Measurements from ENCODE around the gene POLDIP3.

Gene POLDIP3

GRCh38 chr22:42615092-42615859, 593 bp upstream of the POLDIP3 start:
- H3K4me3 ChIP-seq (ENCODE audit: low read depth, low read length), result no peak overlapping the region
- TF ChIP-seq CTCF (IDR thresholded peaks at IDR 0.05; ENCODE audit: borderline replicate concordance, insufficient read depth, low read depth, low read length), result no peak

- peak overlapping the region; percentile 94 for H3K4me3 ChIP-seq (ENCODE audit: low read depth, low read length)
- no peak for TF ChIP-seq CTCF (IDR thresholded peaks at IDR 0.05; ENCODE audit: borderline replicate concordance, insufficient read depth, low read depth, low read length)
Measured at GRCh38 chr22:42613872-42614301, 796 bp downstream of the POLDIP3 start.

GRCh38 chr22:42612336-42612735, 2.3 kb downstream of the POLDIP3 start:
- TF ChIP-seq CTCF (IDR thresholded peaks at IDR 0.05; ENCODE audit: borderline replicate concordance, insufficient read depth, low read depth, low read length), result no peak
- H3K4me3 ChIP-seq (ENCODE audit: low read depth, low read length), result no peak overlapping the region

GRCh38 chr22:42611051-42611450, 3.6 kb downstream of the POLDIP3 start:
- TF ChIP-seq CTCF (IDR thresholded peaks at IDR 0.05; ENCODE audit: borderline replicate concordance, insufficient read depth, low read depth, low read length), result no peak

GRCh38 chr22:42610186-42610585, 4.5 kb downstream of the POLDIP3 start:
- no peak overlapping the region for H3K4me3 ChIP-seq (ENCODE audit: low read depth, low read length)
- no peak for TF ChIP-seq CTCF (IDR thresholded peaks at IDR 0.05; ENCODE audit: borderline replicate concordance, insufficient read depth, low read depth, low read length)

More at GRCh38 chr22:42611051-42611450, 3.6 kb downstream of the POLDIP3 start:
- H3K4me3 ChIP-seq (ENCODE audit: low read depth, low read length), result no peak overlapping the region

GRCh38 chr22:42608823-42609361, 5.8 kb downstream of the POLDIP3 start:
- no peak overlapping the region for H3K4me3 ChIP-seq (ENCODE audit: low read depth, low read length)
- TF ChIP-seq CTCF (IDR thresholded peaks at IDR 0.05; ENCODE audit: borderline replicate concordance, insufficient read depth, low read depth, low read length), result no peak

Measured in GM12875 (cell line).